SK-N-MC (cell line): ENCODE measurements around the gene GABRD.

Source experiments
- DNase-seq: peaks from one replicate; pipeline ENCODE4 v3.0.0-alpha.2; 2011; ENCODE audit warnings: low read depth, low spot score
- H3K27ac ChIP-seq: fragments of 200-600 bp; sonication (generic); 2 replicates; pipeline ENCODE4 v1.5.1; 2016; ENCODE audit warnings: mixed run types
- H3K36me3 ChIP-seq: fragments of 200-600 bp; sonication (generic); 2 replicates; pipeline ENCODE4 v1.6.1; 2017; ENCODE audit warnings: antibody characterized with exemption, low read length, mixed read lengths; ENCODE audit not compliant: insufficient read depth
- H3K4me3 ChIP-seq: fragments of 200-600 bp; sonication (generic); 2 replicates; pipeline ENCODE4 v1.5.1; 2016
- H3K9ac ChIP-seq: fragments of 200-600 bp; sonication (generic); 2 replicates; pipeline ENCODE4 v1.8.0; 2017; ENCODE audit warnings: mixed run types, mixed read lengths; ENCODE audit not compliant: insufficient read length
- H3K9me3 ChIP-seq: fragments of 200-600 bp; sonication (generic); 2 replicates; pipeline ENCODE4 v1.6.1; 2017; ENCODE audit warnings: low read depth, mild to moderate bottlenecking, antibody characterized with exemption, low read length, moderate library complexity, mixed read lengths
- EZH2 ChIP-seq: fragments of 200-600 bp; sonication (generic); IDR thresholded peaks from one replicate; pipeline ENCODE4 v1.6.1; 2017; ENCODE audit warnings: antibody characterized with exemption
- FOXP2 ChIP-seq: optimal IDR thresholded peaks from 2 replicates; pipeline ENCODE3; 2011; ENCODE audit warnings: mild to moderate bottlenecking, moderate library complexity; ENCODE audit not compliant: insufficient read depth; ENCODE audit errors: extremely low read length, control extremely low read depth
- POLR2AphosphoS5 ChIP-seq: IDR thresholded peaks from 2 replicates; pipeline ENCODE4 v1.6.1; 2012; ENCODE audit warnings: mild to moderate bottlenecking, low read depth, low read length, borderline replicate concordance

Gene GABRD

DNA sequence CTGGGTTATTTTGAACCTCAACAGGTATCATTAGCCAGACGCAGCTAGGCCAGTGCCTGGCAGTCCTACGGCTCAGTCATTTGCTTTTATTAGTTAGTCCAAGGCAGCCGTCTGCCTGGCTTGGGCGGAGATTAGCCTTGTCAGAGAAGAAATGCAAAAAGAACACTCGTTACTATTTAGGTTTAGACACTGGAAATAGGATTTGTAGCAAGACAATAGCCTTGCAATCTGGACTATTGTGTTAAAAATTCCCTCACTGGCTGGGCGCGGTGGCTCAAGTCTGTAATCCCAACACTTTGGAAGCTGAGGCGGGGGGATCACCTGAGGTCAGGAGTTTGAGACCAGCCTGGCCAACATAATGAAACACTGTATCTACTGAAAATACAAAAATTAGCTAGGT is 20.1 kb downstream of the GABRD start:
- no peak overlapping the region for H3K9ac ChIP-seq
- H3K9me3 ChIP-seq, result no peaks in the 10 kb centered on the region
- H3K36me3 ChIP-seq, result no peaks in the 10 kb centered on the region
- H3K27ac ChIP-seq, result no peak overlapping the region
- no peak for DNase-seq
- TF ChIP-seq POLR2AphosphoS5 (no peak), FOXP2 (no peak), EZH2 (no peak)
- H3K4me3 ChIP-seq, result no peak overlapping the region

GRCh38 chr1:2041305-2041704 is 22.2 kb downstream of the GABRD start:
- no peak overlapping the region for H3K27ac ChIP-seq
- H3K9ac ChIP-seq, result no peak overlapping the region
- H3K4me3 ChIP-seq, result no peak overlapping the region
- TF ChIP-seq EZH2, result no peak
- no peak for TF ChIP-seq FOXP2
- TF ChIP-seq POLR2AphosphoS5, result no peak
- no peaks in the 10 kb centered on the region for H3K9me3 ChIP-seq
- DNase-seq, result no peak
- H3K36me3 ChIP-seq, result no peaks in the 10 kb centered on the region

DNA sequence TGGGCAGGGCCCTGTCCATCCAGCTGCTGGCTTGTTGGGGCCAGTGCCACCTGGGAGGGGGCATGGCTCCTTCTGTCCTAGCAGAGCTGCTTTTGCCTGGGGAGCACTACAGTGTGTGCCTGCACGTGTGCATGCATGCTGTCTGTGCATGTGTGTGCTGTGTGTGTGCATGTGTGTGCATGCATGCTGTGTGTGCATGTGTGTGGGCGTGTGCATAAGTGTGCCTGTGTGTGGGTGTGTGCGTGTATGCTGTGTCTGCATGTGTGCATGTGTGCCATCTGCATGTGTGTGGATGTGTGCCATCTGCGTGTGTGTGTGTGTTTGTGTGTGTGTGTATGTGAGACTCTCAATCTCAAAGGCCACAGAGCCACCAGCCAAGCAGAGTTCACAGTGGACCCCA is 22.7 kb downstream of the GABRD start:
- Histone ChIP-seq H3K9me3 (no peaks in the 10 kb centered on the region), H3K4me3 (no peak overlapping the region), H3K36me3 (no peaks in the 10 kb centered on the region), H3K9ac (no peak overlapping the region), H3K27ac (no peak overlapping the region)
- DNase-seq, result no peak
- TF ChIP-seq EZH2 (no peak), POLR2AphosphoS5 (no peak), FOXP2 (no peak)

DNA sequence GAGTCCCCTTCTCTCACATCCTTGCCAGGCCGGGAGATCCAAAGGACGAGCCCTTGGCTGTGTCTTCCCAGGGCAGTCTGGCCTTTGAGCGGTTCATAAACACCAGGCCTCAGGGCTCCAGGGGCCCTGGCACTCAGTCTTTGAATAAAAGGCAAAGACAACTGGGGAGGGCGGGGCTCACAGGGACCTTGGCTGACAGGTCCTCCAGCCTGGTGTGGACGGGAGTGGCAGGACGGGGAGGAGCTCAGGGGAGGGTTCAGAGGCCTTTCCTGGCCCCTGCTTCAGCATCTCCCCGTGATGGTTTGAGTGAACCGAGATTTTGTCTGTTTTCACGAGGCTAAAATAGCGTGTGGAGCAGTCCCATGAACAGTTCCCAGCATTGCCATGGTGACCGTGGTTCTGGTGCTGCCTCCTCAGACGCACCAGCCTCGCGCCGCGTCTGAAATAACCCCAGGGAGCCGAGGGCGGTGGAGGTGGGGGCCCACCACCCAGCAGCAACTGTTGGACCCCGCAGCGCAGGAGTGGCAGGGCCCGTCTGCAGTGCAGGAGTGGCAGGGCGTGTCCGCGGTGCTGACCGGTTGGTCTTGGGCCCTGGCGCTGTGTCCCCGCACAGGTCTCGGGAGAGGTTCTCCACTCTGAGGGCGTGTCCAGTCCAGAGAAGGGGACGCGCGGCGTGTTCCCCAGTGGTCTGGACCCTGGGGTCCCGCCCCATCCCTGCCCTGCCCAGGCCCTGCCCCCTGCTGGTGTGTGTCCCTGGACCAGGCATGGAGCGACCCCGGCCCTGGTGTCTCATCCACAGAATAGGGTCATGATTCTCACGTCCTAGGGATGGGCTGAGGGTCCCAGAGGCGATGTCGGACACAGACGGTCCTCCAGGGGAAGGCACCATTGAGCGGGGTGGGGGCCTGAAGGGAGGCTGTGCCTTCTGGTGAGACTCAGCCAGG is 24.0 kb downstream of the GABRD start:
- H3K9ac ChIP-seq, result no peak overlapping the region
- no peaks in the 10 kb centered on the region for H3K36me3 ChIP-seq
- H3K27ac ChIP-seq, result no peak overlapping the region
- no peak for TF ChIP-seq POLR2AphosphoS5
- TF ChIP-seq EZH2, result no peak
- TF ChIP-seq FOXP2, result no peak
- DNase-seq, result no peak
- no peak overlapping the region for H3K4me3 ChIP-seq
- no peaks in the 10 kb centered on the region for H3K9me3 ChIP-seq

GRCh38 chr1:2043886-2044285 is 24.7 kb downstream of the GABRD start:
- no peak for DNase-seq
- no peak overlapping the region for H3K27ac ChIP-seq
- H3K4me3 ChIP-seq, result no peak overlapping the region
- no peak overlapping the region for H3K9ac ChIP-seq
- no peaks in the 10 kb centered on the region for H3K9me3 ChIP-seq
- H3K36me3 ChIP-seq, result no peaks in the 10 kb centered on the region
- TF ChIP-seq FOXP2, result no peak
- no peak for TF ChIP-seq EZH2
- no peak for TF ChIP-seq POLR2AphosphoS5

- Histone ChIP-seq H3K36me3 (no peaks in the 10 kb centered on the region), H3K27ac (no peak overlapping the region), H3K9me3 (no peaks in the 10 kb centered on the region), H3K9ac (no peak overlapping the region), H3K4me3 (peak overlapping the region; percentile 66)
- no peak for DNase-seq
- TF ChIP-seq EZH2, result no peak
- TF ChIP-seq FOXP2, result no peak
- TF ChIP-seq POLR2AphosphoS5, result no peak
Observed at GRCh38 chr1:2044510-2045319, 25.6 kb downstream of the GABRD start.

DNA sequence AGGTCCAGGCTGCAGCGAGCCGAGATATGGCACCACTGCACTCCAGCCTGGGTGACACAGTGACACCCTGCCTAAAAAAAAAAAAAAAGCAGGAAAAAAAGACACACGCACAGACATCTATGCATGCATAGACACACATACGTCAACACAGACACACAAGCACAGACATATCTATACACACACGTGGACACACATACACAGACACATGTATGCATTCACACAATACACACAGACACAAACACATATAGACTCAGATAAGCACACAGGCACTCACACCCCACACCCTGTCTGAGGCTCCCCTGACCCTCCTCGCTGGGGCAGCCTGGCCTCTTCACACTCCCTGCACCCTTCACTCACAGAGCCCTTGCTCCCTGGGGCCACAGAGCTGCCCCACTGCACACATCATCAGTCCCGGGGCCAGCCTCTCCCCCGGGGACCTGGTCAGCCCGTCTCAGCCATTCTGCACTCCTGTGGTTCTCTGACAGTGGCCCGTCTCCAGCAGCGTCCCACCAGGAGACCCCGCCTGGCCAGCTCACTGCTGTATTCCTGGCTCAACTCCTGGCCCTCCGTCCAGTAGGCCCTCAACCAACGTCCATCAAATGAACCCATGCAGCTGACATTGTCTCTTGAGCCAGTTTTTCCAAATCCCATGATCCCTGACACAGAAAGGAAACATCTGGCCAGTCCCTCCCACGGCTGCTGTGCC is 26.5 kb downstream of the GABRD start:
- no peak for DNase-seq
- Histone ChIP-seq H3K36me3 (no peaks in the 10 kb centered on the region), H3K9me3 (no peaks in the 10 kb centered on the region), H3K9ac (no peak overlapping the region), H3K27ac (no peak overlapping the region), H3K4me3 (no peak overlapping the region)
- TF ChIP-seq EZH2, result no peak
- TF ChIP-seq FOXP2, result no peak
- TF ChIP-seq POLR2AphosphoS5, result no peak
